T-helper 22 cell (primary cell): Measurements from ENCODE around the gene PUS1.

Source experiments
- DNase-seq: peaks from one replicate; pipeline ENCODE4 v3.0.0-alpha.2; 2020; ENCODE audit warnings: low read depth

The PUS1 gene

DNA sequence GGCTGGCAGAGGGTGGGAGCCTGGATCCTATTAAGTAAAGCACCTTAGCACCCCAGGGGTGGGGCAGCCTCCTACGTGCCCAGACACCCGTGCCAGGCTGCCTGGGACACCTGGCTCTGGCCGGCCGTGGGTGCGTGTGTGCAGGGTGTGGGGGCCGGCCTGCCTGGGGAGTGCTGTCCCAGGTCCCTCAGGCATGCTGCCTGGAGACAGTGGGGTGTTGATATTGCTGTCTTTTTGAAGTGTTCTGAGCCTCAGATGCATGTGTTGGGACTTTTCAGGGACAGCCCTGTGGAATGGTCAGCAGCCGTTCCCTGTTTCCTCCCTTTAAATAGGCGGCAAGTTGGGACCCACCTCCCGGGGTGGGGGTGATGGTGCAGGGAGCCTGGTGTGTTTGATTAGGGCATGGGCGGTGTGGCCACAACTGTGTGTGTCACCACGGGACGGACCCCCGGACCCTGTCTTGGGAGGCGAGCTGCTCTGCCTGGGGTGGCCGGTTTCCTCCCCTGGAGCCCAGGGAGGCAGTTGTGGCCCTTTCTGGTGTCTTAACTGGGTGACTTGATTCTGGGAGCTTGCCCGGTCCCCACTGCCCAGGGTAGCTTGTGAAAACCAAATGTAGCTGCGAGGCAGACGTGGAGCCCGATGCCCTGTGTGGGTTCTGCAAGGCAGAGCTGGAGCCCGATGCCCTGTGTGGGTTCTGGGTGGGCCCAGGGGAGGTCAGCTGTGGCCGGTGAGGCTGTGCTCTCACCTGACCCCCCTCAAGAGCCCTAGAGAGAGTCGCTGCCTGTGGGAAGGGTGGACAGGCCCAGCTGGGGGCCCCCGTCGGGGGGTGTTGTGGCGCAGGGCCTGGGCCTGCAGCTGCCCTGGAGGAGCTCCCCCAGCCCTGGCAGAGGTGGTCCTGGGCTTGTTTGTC, 26.5 kb upstream of the PUS1 start:
- DNase-seq: no peak

DNA sequence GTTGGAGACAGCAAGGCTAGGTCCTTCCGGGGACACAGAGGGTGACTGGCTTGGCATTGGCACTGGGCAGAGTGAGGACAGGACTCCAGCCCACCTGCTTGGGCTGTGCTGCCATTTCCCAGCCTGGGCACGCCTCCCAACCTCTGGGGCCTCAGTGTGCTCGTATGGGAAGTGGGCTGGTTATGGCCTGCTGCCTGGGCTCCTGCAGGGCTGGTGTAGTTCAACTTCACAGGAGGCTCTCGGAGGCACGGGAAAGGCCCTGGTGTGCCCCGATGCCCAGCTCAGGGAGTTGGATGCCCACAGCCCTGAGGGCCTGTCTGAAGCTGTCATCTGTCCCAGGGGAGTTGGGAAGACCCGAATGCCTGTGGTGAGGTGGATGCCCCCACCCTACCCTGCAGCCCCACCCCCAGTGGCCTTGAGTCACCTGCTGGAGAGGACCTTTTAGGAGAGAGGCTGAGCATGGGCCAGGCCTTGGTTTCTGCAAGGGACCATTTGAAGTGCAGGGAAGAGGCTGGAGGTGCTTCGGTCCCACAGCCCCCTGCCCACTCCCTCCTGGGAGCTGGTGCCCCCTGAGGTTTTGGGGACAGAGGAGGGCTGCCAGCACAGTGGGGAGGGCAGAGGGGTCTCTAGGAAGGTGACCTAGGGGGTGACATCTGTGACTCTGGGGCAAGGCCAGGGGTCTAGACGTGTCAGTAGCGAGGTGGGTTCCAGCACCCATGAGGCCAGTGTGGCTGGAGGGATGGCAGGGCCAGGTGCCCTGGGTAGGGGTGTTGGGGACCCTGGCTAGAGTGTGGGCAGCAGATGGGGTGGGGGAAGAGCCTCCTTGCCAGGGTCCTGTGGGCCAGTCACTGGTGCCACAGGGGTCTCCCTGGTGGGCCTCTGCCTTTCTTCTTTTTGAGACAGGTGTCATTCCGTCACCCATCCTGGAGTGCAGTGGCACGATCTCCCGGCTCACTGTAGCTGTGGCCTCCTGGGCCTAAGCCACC, 25.5 kb upstream of the PUS1 start:
- no peak for DNase-seq

DNA sequence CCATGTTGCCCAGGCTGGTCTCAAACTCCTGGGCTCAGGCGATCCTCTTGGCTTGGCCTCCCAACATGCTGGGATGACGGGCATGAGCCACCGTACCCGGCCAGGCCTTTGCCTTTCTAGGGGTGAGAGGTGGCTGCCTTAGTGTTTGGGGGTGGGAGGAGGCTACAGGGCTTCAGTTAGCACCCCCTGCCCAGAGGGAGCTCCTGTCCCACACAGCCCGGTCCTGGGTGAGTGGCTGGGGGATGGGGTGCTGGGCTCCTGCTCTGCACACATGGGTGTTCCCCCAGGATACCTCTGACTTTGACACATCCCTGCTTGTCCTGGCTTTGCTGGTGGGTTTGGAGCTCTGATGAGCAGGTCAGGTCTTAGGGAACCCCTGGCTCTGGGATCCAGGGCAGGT, 24.7 kb upstream of the PUS1 start:
- no peak for DNase-seq

DNA sequence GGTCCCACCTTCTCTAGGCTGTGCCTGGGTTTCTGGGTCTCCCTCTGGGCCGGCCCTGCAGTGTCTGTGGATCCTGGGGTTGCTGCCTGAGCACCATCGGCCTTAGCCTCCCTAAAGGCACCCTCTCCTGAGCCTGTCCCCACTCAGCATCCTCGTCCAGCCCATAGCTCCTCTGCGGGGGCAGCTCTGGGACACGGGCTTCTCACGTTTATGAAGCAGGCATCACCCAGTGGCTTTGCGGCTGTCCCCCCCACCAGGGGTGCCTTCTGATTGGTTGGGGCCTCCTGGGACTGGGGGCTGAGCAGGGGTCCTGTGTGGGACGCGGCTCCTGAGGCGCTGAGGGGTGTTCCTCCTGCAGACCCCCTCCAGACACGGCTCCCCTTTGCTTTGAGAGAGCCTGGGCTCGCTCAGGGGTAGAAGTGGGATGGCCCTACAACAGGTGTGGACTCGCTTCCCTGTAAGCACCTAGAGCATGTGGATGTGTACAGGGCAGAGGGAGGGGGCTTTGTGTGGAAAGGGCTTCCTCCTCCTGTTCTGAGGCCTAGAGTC, 23.9 kb upstream of the PUS1 start:
- no peak for DNase-seq

DNA sequence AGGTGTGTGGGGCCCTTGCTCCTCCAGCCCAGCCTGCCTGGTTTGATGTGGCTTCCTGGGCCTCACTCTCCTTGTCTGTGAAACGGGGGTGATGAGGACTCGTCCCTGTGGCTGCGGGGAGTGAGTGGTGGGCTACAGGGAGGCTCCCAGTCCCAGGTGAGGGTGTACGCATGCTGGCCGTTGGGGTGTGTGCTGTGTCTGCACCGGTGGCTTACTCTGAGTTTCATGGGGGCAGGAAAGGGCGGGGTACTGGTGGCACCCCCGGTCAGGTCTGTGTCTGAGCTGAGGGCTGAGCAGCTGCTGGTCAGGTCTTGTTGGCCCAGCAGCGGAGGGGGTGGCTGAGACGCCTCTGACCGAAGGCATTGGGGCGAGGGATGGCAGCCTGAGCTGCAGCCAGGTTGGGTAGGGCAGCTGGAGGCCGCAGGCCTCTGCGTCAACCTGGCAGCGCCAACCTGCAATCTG, 23.4 kb upstream of the PUS1 start:
- no peak for DNase-seq

DNA sequence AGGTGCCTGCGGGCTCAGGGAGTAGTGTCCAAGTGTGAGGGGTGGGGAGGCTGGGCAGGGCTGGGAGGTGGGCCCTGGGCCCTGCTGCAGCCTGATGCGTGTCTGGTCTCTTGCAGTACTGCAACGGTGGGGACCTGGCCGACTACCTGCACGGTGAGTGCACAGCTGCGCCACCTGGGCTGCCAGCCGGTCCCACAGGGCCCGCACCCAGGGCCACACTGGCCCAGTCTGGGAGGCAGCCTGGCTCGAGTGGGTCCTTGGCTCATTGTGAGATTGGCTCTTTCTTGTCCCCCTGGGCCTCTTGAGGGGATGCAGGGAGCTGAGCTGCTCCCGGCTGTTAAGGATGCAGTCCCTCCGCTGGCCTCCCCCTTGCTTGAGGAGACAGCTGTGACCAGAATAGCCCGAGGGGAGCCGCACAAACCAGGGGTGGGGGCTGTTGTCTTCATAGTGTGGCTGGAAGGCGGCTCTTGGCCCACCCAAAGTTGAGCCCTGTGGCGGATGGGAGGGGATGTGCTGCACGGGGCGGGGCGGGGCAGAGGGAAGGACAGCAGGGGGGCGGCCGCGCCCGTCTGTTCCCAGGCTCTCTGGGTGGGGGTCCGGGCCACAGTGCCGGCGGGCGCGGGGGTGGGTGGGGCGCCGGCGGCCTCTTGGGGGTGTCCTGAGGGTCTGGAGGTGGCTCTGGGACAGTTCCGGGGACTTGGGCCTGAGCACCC, 21.5 kb upstream of the PUS1 start:
- no peak for DNase-seq

DNA sequence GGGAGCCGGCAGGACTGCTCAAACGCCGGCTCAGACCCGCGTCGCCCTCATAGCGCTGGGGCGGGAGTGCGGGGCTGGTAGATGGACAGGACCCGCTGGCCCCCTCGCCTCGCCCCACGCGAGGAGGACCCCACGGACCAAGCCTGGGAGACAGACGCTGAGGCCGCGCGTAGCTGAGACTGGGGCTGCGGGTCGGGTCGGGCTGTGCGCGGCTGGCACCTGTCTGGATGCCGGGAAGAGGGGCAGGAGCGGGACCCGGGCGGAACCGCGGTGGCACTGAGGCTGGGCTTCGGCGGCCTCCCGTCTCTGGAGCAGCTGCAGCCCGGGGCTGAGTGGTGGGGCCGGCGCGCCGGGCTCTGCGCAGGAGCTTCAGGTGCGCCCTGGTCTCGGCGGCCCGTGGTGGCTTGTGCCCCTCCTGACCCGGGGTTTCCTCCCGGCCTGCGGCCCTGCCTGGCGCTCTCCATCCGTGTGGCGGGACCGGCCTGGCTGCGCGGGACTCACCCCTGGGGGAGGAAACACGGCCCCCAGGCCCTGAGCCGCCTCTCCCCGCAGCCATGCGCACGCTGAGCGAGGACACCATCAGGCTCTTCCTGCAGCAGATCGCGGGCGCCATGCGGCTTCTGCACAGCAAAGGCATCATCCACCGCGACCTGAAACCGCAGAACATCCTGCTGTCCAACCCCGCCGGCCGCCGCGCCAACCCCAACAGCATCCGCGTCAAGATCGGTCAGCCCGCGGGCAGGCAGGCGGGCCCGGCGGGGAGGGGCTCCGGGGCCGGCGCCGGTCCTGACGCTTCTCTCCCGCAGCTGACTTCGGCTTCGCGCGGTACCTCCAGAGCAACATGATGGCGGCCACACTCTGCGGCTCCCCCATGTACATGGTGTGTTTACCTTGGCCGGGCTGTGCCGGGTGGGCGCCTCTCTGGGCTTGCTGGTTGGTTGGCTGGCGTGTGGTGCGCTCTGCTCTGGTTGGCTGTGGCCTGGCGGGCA, 20.7 kb upstream of the PUS1 start:
- no peak for DNase-seq

DNA sequence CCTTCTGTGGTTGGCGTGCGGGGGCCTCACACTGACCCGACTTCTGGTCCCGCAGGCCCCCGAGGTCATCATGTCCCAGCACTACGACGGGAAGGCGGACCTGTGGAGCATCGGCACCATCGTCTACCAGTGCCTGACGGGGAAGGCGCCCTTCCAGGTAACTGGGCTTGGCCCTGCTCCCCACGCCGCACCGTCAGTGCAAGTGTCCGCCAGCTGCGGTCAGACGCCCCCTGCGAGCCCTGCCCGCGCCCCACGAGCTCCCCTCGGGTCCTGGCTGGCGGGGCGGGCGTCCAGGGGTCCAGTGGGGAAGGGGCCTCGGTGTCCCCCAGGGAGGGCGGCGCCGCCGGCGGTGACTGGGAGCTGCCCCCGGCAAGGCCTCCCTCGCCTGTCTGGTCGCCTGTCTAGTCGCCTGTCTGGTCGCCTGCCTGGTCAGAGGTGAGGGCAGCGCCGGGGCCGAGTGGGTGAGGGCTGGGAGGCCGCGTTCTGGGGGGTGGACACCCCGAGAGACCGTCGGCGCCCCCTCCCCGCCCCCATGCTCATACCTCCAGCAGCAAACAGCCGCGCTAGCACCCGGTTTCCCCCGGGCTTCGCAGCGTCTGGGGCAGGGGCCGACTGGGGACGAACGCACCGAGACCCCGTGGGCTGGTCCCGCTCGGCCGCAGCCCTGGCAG, 19.9 kb upstream of the PUS1 start:
- no peak for DNase-seq

DNA sequence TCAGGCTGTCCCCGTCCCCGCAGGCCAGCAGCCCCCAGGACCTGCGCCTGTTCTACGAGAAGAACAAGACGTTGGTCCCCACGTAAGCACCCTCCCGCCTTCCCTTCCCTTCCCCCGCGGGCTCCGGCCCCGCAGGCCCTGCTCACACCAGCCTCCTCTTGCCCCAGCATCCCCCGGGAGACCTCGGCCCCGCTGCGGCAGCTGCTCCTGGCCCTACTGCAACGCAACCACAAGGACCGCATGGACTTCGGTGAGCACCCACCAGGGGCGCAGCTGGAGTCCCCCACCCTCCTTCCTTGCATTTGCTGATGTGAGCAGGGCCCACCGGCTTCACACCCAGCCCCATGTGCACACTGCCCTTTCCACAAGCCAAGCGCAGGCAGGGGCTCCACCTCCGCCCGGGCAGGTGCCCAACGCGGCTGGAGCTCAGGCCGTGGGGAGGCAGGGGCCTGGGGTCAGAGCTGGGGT, 19.3 kb upstream of the PUS1 start:
- no peak for DNase-seq

DNA sequence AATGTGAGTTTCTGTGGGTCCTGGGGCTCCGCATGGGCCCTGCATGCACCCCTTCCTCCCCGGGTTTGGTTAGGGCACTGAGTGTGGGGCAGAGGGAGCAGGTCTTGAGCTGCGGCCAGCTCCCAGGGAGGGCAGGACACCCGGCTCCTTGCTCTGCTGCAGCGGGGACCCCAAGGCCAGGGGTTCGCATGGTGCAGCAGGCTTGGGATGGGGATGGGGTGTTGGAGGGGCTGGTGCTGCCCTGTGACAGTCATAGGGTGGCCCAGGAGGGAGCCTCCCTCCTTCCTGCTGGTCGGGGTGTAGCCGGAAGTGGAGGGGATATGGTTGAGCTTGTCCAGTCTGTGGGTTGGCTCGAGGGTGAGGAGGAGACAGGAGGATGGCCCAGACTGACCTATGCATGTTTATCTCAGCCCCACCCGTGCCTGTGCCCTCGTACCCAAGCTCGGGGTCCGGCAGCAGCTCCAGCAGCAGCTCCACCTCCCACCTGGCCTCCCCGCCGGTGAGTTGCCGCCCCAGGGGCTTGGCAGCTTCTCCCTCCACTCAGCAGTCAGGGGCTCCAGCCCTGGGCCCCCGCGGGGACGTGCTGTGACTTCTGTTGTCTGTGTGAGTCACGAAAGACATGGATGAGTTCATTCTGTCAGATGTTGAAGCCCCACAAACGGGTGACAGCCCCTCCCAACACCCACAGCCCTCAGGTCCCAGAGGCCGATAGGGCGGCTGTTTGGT, 18.6 kb upstream of the PUS1 start:
- no peak for DNase-seq

DNA sequence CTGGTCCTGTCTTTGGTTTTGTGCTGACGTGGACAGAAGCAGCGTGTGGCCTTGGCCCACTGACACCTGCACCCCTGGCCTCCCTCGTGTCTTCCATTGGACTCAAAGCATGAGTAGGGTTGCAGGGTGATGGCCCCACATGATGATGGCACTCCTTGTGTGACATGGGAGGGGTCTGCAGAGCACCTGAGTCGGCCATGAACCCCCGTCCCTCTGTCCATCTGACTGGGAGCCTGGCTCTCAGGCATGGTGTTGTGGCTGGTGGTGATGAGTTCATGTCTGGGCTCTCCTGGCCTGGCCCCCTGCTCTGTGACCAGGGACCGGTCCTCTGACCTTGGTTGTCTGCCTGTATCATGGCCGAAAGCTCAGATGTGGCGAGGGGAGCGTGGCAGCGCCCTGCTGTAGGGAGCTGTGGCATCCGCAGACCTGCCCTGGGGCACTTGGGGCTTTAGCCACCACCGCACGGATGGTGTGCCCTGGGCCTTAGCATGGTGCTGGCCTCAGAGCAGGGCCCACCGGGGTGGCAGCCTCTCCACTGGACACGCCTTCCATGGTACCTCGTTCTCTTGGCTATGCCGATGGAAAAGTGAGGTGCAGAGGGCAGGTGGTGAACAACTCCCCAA, 17.9 kb upstream of the PUS1 start:
- DNase-seq: no peak

DNA sequence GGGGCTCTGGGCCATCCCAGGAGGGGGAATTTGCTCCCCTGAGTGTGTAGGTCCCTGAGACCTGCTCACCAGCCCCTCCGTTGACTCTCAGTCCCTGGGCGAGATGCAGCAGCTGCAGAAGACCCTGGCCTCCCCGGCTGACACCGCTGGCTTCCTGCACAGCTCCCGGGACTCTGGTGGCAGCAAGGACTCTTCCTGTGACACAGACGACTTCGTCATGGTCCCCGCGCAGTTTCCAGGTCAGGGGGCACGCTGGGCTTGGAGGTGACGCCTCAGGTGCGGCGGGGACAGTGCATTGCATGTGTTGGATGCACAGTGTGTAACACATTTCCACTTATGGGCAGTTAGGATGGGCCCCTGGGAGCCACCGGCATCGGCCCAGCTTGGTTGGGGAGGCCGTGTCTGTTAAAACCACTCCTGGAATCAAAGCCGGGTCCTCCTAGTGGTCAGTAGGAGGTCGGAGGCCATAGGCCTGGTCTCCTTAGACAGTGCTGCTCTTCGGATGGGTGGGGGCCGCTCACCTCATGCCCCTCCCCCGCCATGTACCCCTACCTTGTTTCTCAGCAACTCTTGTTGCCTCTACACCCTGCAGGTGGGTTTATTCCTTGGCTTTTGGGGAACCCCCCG, 17.1 kb upstream of the PUS1 start:
- no peak for DNase-seq

DNA sequence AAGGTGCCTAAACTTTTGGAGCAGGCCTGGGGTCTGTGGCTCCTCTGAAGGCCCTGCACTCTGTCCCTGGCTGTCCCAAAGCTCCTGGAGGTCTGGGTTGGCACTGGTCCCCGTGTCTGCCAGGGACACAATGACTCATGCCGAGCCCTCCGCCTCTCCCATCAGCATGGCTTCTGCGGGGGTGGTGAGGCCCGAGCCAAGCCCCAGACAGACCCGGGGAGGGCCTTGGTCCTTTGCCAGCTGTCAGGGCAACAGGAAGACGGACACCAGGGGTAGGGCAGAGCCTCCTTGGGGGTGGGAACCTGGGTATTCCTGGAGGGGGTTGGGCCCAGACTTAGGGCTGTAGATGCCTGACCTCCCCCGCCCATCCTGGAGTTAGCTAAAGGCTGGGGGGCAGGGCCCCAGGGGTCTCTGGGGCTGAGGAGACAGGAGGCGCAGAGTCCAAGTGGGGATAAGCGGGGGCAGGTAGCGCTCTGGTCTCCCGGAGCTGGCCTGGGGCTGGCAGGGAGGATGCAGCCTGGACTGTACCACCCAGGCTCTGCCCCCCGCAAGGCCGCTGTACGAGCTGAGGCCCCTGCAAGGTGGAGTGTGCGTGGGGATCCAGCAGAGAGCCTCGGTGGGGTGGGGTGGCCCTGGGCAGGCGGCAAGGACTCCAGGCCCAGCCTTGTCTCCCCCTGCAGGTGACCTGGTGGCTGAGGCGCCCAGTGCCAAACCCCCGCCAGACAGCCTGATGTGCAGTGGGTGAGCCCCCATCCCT, 16.4 kb upstream of the PUS1 start:
- no peak for DNase-seq

DNA sequence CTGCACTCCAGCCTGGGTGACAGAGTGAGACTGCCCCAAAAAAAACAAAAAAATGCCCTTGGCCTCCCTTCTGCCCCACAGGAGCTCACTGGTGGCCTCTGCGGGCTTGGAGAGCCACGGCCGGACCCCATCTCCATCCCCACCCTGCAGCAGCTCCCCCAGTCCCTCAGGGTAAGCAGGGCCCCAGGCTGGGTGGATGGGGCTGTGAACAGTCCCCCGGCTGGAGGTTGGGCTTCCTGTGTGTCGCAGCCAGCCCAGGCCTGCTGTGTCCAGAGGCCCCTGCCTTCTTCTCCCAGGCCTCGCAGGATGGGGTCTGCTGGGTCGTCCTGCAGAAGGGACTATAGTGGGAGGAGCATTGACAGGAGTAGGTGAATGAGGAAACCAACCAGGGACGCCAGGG, 15.4 kb upstream of the PUS1 start:
- no peak for DNase-seq

DNA sequence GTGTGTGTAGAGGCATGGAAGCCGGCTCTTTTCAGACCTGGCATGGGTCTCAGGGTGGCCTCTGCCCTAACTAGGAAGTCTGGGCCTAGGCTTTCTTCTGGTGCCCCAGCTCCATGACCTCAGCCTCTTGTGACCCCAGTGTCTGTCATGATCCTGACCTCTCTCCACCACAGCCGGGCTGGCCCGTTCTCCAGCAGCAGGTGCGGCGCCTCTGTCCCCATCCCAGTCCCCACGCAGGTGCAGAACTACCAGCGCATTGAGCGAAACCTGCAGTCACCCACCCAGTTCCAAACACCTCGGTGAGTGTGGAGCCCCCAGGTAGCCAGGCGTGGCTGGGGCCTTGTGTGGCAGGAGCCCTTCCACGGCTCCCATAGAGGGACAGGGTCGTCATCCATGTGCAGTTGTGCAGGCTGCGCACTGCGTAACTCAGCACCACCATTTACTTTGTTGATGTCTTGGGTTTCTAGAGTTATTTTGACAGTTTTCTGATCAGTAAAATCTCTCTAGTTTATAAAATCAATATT, 14.8 kb upstream of the PUS1 start:
- no peak for DNase-seq

DNA sequence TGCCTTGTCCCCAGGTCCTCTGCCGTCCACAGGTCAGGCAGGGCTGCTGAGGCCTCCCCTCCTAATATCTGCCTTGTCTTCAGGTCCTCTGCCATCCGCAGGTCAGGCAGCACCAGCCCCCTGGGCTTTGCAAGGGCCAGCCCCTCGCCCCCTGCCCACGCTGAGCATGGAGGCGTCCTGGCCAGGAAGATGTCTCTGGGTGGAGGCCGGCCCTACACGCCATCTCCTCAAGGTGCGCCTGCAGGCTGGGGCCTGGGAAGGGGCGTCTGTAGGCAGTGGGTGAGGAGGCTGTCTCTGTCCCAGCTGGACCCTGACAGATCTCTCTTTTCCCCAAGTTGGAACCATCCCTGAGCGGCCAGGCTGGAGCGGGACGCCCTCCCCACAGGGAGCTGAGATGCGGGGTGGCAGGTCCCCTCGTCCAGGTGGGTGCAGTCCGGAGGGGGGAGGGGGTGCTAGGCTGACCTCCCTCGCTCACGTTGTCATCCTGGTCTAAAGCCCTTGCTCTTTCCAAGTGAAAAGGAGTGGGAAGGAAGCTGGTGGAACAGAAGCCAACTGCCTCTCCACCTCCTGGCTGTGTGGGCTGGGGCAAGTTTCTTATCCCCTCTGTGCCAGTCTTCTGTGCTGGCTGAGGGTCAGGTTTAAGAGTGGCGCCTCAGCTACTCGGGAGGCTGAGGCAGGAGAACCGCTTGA, 13.9 kb upstream of the PUS1 start:
- no peak for DNase-seq

DNA sequence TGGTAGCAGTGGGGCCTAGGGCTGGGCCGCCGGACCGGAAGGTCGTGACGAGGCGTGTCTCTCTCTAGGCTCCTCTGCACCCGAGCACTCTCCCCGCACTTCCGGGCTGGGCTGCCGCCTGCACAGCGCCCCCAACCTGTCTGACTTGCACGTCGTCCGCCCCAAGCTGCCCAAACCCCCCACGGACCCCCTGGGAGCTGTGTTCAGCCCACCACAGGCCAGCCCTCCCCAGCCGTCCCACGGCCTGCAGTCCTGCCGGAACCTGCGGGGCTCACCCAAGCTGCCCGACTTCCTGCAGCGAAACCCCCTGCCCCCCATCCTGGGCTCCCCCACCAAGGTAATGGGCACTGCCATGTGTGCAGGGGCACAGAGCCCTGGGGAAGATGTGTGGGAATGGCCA, 13.3 kb upstream of the PUS1 start:
- DNase-seq: no peak
